CD4-positive, alpha-beta memory T cell (primary cell): ENCODE data around the gene PDCD4. TPM values are rescaled to one million over a fixed set of nuclear protein-coding genes. Genes with fewer than 3 reads are reported as not detected.
"Not testable (repeated sequence)": the region's sequence is repeated elsewhere in the genome, so short reads cannot be mapped to it uniquely, and the experiment has no call there.

Source experiments
- CTCF ChIA-PET: fragments of 350-600 bp; sonication (Branson Sonifier 250); formaldehyde crosslinking; loops from one replicate; lab custom pipeline; 2021; ENCODE audit warnings: inconsistent platforms; ENCODE audit not compliant: partially characterized antibody; lab: Charles Lee
- POLR2A ChIA-PET: fragments of 350-600 bp; sonication (Branson Sonifier 250); formaldehyde crosslinking; loops from one replicate; lab custom pipeline; 2021; ENCODE audit not compliant: partially characterized antibody; lab: Charles Lee
- DNase-seq, 5 donors: peaks; one replicate each; pipeline versions ENCODE4 v3.0.0 to v3.0.0-alpha.2; 2020 to 2022; ENCODE audit warnings: mixed read lengths in 1 of 5
- H3K27ac ChIP-seq: one replicate; pipeline ENCODE4 v1.7.0; 2013; ENCODE audit warnings: low read depth, low read length
- H3K27me3 ChIP-seq: 2 replicates; pipeline ENCODE4 v1.7.0; 2013; ENCODE audit warnings: mild to moderate bottlenecking, low read length, moderate library complexity; ENCODE audit not compliant: insufficient read depth
- H3K36me3 ChIP-seq: 2 replicates; pipeline ENCODE4 v1.7.0; 2013; ENCODE audit warnings: mild to moderate bottlenecking, low read length, moderate library complexity; ENCODE audit not compliant: insufficient read depth
- H3K4me1 ChIP-seq: 2 replicates; pipeline ENCODE4 v1.7.0; 2013; ENCODE audit warnings: mild to moderate bottlenecking, low read length, moderate library complexity; ENCODE audit not compliant: insufficient read depth
- H3K4me3 ChIP-seq, 2 donors: one replicate each; pipeline ENCODE4 v1.7.0; 2013; ENCODE audit warnings: low read length in 2 of 2, mild to moderate bottlenecking in 1 of 2
- H3K9me3 ChIP-seq, 2 donors: one replicate each; pipeline ENCODE4 v1.7.0; 2013; ENCODE audit warnings: low read length in 2 of 2, control low read depth in 1 of 2; ENCODE audit not compliant: control insufficient read depth in 1 of 2
- H3K27ac Mint-ChIP-seq, 7 donors: one replicate each; pipeline ENCODE4 v1.8.0; 2020 to 2021; ENCODE audit warnings: mixed read lengths in 7 of 7, mild to moderate bottlenecking in 6 of 7, inconsistent platforms in 3 of 7, moderate library complexity in 3 of 7
- H3K27me3 Mint-ChIP-seq, 2 donors: one replicate each; pipeline ENCODE4 v1.8.0; 2020 to 2021; ENCODE audit warnings: mixed read lengths in 2 of 2
- H3K36me3 Mint-ChIP-seq, 2 donors: one replicate each; pipeline ENCODE4 v1.8.0; 2020 to 2021; ENCODE audit warnings: mixed read lengths in 2 of 2, inconsistent platforms in 1 of 2, mild to moderate bottlenecking in 1 of 2
- H3K4me1 Mint-ChIP-seq, 4 donors: one replicate each; pipeline ENCODE4 v1.8.0; 2020 to 2021; ENCODE audit warnings: mixed read lengths in 4 of 4, mild to moderate bottlenecking in 1 of 4
- H3K4me3 Mint-ChIP-seq, 8 donors: one replicate each; pipeline ENCODE4 v1.8.0; 2020 to 2021; ENCODE audit warnings: mixed read lengths in 8 of 8, mild to moderate bottlenecking in 7 of 8, moderate library complexity in 6 of 8, inconsistent platforms in 3 of 8
- H3K9me3 Mint-ChIP-seq, 8 donors: one replicate each; pipeline ENCODE4 v1.8.0; 2020 to 2021; ENCODE audit warnings: mixed read lengths in 8 of 8, mild to moderate bottlenecking in 5 of 8, inconsistent platforms in 3 of 8, moderate library complexity in 1 of 8
- intact Hi-C: fragments of 100-400 bp; cut with micrococcal nuclease; formaldehyde crosslinking; loops from one replicate; pipeline ENCODE4 v1.15.1; 2023
- polyA plus RNA-seq, 2 donors: library from polyadenylated mRNA; unstranded; fragments of 300-500 nt; fragmentation: Illumina TruSeq; gene quantifications; one replicate each; pipeline ENCODE4 v1.2.3, GENCODE V29; 2021
- total RNA-seq, 2 experiments: library from RNA; stranded (reverse); gene quantifications; one replicate each; pipeline ENCODE4 v1.2.3, GENCODE V29; 2021

Gene PDCD4
- total and polyA plus RNA-seq, 4 experiments from 2014 or later: 329 to 494 (median 367) TPM

GRCh38 chr10:110863956-110864355, 7.8 kb upstream of the PDCD4 start:
- H3K4me1 ChIP-seq: peaks cover 99% of the 10 kb centered on the region
- H3K36me3 ChIP-seq: no peaks in the 10 kb centered on the region
- Mint-ChIP-seq H3K27ac (peak overlapping the region; percentile 91 to 100 (median 99)), H3K9me3 (no peaks in the 10 kb centered on the region), H3K36me3 (no peaks in the 10 kb centered on the region), H3K27me3 (no peaks in the 10 kb centered on the region), H3K4me3 (peak overlapping the region in 7 of 8 donors; percentile 48 to 93 (median 86)), H3K4me1 (peaks cover 72 to 100% (median 90%) of the 10 kb centered on the region in 4 donors)
- CTCF ChIA-PET: interaction anchor here (0.8 to 1.5 kb wide), 6 partner anchors 9 to 59 kb away, joined by 3 to 7 read pairs (median 4); no protein-coding TSS in a partner anchor
- POLR2A ChIA-PET: interaction anchor here (1.2 to 5.2 kb wide), 9 partner anchors 9 to 113 kb away, joined by 3 to 89 read pairs (median 12); partner anchors contain the start of genes BBIP1 and SHOC2
- H3K4me3 ChIP-seq: peak overlapping the region; percentile 4 to 13
- intact Hi-C loops: loop anchor here (1.0 to 5.0 kb wide), 4 partner anchors 8 to 362 kb away; no protein-coding TSS in a partner anchor
- H3K27me3 ChIP-seq: no peaks in the 10 kb centered on the region
- DNase-seq: no peak
- H3K9me3 ChIP-seq: no peaks in the 10 kb centered on the region
- H3K27ac ChIP-seq: peak overlapping the region; percentile 98

GRCh38 chr10:110864662-110865140, 7.0 kb upstream of the PDCD4 start:
- no peaks in the 10 kb centered on the region for H3K36me3 ChIP-seq
- no peaks in the 10 kb centered on the region for H3K27me3 ChIP-seq
- Mint-ChIP-seq H3K4me1 (peaks cover 78 to 100% (median 93%) of the 10 kb centered on the region in 4 donors), H3K27me3 (no peaks in the 10 kb centered on the region), H3K9me3 (no peaks in the 10 kb centered on the region), H3K36me3 (peaks cover 3 to 5% of the 10 kb centered on the region in 2 donors), H3K27ac (peak overlapping the region; percentile 91 to 100 (median 99)), H3K4me3 (peak overlapping the region; percentile 81 to 93 (median 86))
- no peaks in the 10 kb centered on the region for H3K9me3 ChIP-seq
- H3K4me3 ChIP-seq: peak overlapping the region in 1 of 2 donors; percentile 31
- CTCF ChIA-PET: interaction anchor here (0.7 to 1.8 kb wide), 8 partner anchors 9 to 62 kb away, joined by 3 to 7 read pairs (median 4); no protein-coding TSS in a partner anchor
- intact Hi-C loops: loop anchor here (1.0 to 5.0 kb wide), 4 partner anchors 8 to 362 kb away; no protein-coding TSS in a partner anchor
- DNase-seq: peak; percentile 85 to 91 (median 87)
- H3K27ac ChIP-seq: peak overlapping the region; percentile 98
- POLR2A ChIA-PET: interaction anchor here (0.9 to 5.2 kb wide), 13 partner anchors 9 to 114 kb away, joined by 3 to 89 read pairs (median 8); partner anchors contain the start of genes BBIP1 and SHOC2
- H3K4me1 ChIP-seq: peaks cover 99% of the 10 kb centered on the region

GRCh38 chr10:110865186-110865808, 6.4 kb upstream of the PDCD4 start:
- DNase-seq: no peak
- no peak overlapping the region for H3K4me3 ChIP-seq
- no peaks in the 10 kb centered on the region for H3K27me3 Mint-ChIP-seq

GRCh38 chr10:110865809-110866482, 5.8 kb upstream of the PDCD4 start:
- Mint-ChIP-seq H3K4me3 (peak overlapping the region; percentile 24 to 93 (median 86)), H3K27ac (peak overlapping the region; percentile 91 to 100 (median 99)), H3K36me3 (peaks cover 4 to 5% of the 10 kb centered on the region in 2 donors), H3K27me3 (no peaks in the 10 kb centered on the region), H3K4me1 (peaks cover 77 to 100% (median 93%) of the 10 kb centered on the region in 4 donors), H3K9me3 (no peaks in the 10 kb centered on the region)
- CTCF ChIA-PET: interaction anchor here (0.7 to 2.7 kb wide), 4 partner anchors 8 to 63 kb away, joined by 3 to 22 read pairs (median 4); no protein-coding TSS in a partner anchor
- no peaks in the 10 kb centered on the region for H3K9me3 ChIP-seq
- H3K36me3 ChIP-seq: no peaks in the 10 kb centered on the region
- intact Hi-C loops: loop anchor here (2.0 kb wide), 2 partner anchors 15 to 63 kb away; no protein-coding TSS in a partner anchor
- peak overlapping the region; percentile 98 for H3K27ac ChIP-seq
- H3K4me3 ChIP-seq: no peak overlapping the region
- peaks cover 99% of the 10 kb centered on the region for H3K4me1 ChIP-seq
- POLR2A ChIA-PET: interaction anchor here (0.8 to 5.7 kb wide), 16 partner anchors 7 to 118 kb away, joined by 3 to 112 read pairs (median 13); partner anchors contain the start of genes BBIP1 and SHOC2
- peak in 1 of 5 donors; percentile 36 for DNase-seq
- H3K27me3 ChIP-seq: no peaks in the 10 kb centered on the region

More at GRCh38 chr10:110865186-110865808, 6.4 kb upstream of the PDCD4 start:
- Mint-ChIP-seq H3K4me1 (peaks cover 77 to 100% (median 93%) of the 10 kb centered on the region in 4 donors), H3K36me3 (peaks cover 3 to 5% of the 10 kb centered on the region in 2 donors), H3K9me3 (no peaks in the 10 kb centered on the region), H3K4me3 (peak overlapping the region; percentile 15 to 93 (median 86)), H3K27ac (peak overlapping the region; percentile 91 to 100 (median 99))
- Histone ChIP-seq H3K9me3 (no peaks in the 10 kb centered on the region), H3K27ac (peak overlapping the region; percentile 98), H3K27me3 (no peaks in the 10 kb centered on the region), H3K36me3 (no peaks in the 10 kb centered on the region), H3K4me1 (peaks cover 99% of the 10 kb centered on the region)
- ChIA-PET POLR2A (interaction anchor here (0.9 to 5.7 kb wide), 16 partner anchors 6 to 114 kb away, joined by 3 to 112 read pairs (median 8); partner anchors contain the start of genes BBIP1 and SHOC2), CTCF (interaction anchor here (0.7 to 1.8 kb wide), 6 partner anchors 8 to 62 kb away, joined by 3 to 5 read pairs (median 4); no protein-coding TSS in a partner anchor)
- intact Hi-C loops: loop anchor here (2.0 kb wide), 2 partner anchors 14 to 62 kb away; no protein-coding TSS in a partner anchor

- H3K9me3 Mint-ChIP-seq, H3K36me3 ChIP-seq, H3K4me3 ChIP-seq, H3K27me3 ChIP-seq, H3K9me3 ChIP-seq, H3K27me3 Mint-ChIP-seq, DNase-seq, intact Hi-C loops: not testable (repeated sequence)
- Histone ChIP-seq H3K27ac (peak overlapping the region; percentile 98), H3K4me1 (peaks cover 93% of the 10 kb centered on the region)
- peaks cover 5 to 11% of the 10 kb centered on the region in 2 donors for H3K36me3 Mint-ChIP-seq
- POLR2A ChIA-PET: interaction anchor here (0.8 to 5.7 kb wide), 15 partner anchors 8 to 659 kb away, joined by 3 to 112 read pairs (median 5); partner anchors contain the start of genes BBIP1 and SHOC2
- peaks cover 77 to 97% (median 86%) of the 10 kb centered on the region in 4 donors for H3K4me1 Mint-ChIP-seq
- peak overlapping the region; percentile 91 to 100 (median 99) for H3K27ac Mint-ChIP-seq
- CTCF ChIA-PET: interaction anchor here (0.8 to 2.7 kb wide), 7 partner anchors 9 to 121 kb away, joined by 3 to 22 read pairs (median 6); no protein-coding TSS in a partner anchor
- H3K4me3 Mint-ChIP-seq: peak overlapping the region; percentile 35 to 99 (median 61)
Measured at GRCh38 chr10:110867011-110867806, 4.5 kb upstream of the PDCD4 start.
